Testis (tissue), 3 donors: ENCODE measurements around the gene HTR7. TPM values are rescaled to one million over a fixed set of nuclear protein-coding genes. Genes with fewer than 3 reads are reported as not detected.

Experiments used
- DNase-seq: peaks from one replicate; pipeline ENCODE4 v3.0.0-alpha.2; 2019
- H3K27ac ChIP-seq, 2 donors: fragments of 200-600 bp; sonication (generic); one replicate each; pipeline ENCODE4 v1.5.1; 2019
- H3K27me3 ChIP-seq: fragments of 200-600 bp; sonication (generic); one replicate; pipeline ENCODE4 v1.5.1; 2019
- H3K36me3 ChIP-seq: fragments of 200-600 bp; sonication (generic); one replicate; pipeline ENCODE4 v1.5.1; 2017; ENCODE audit warnings: low read depth; ENCODE audit errors: missing control alignments
- H3K4me1 ChIP-seq: fragments of 200-600 bp; sonication (generic); one replicate; pipeline ENCODE4 v1.5.1; 2019
- H3K4me3 ChIP-seq, 2 donors: fragments of 200-600 bp; sonication (generic); one replicate each; pipeline ENCODE4 v1.5.1; 2017 to 2019
- H3K9me3 ChIP-seq: fragments of 200-600 bp; sonication (generic); one replicate; pipeline ENCODE4 v1.5.1; 2017
- POLR2A ChIP-seq: fragments of 450-650 bp; IDR thresholded peaks from one replicate; pipeline ENCODE4 v1.6.1; 2017; ENCODE audit warnings: antibody characterized with exemption, mild to moderate bottlenecking, moderate library complexity
- WGBS, 2 donors: methylation state at CpG; one replicate each; pipeline ENCODE4 v1.1.5; 2018; 5-methylcytosine and 5-hydroxymethylcytosine counted together
- intact Hi-C: fragments of 100-400 bp; cut with DNase I; formaldehyde crosslinking; loops from one replicate; pipeline ENCODE4 v1.15.1; 2023; ENCODE audit warnings: low total_unique reads
- polyA plus RNA-seq: library from polyadenylated mRNA; stranded (reverse); fragments of 350-450 nt; fragmentation: Illumina TruSeq; extraction: RNeasy Lipid Tissue Mini Kit (QIAGEN cat#74804); gene quantifications from one replicate; pipeline ENCODE4 v1.2.3, GENCODE V29; 2014; ENCODE audit warnings: low read depth, low replicate concordance; ENCODE audit not compliant: insufficient read depth
- small RNA-seq, 2 donors: library from RNA; depleted of rRNA; stranded (forward); fragments of <200 nt; gene quantifications; one replicate each; pipeline ENCODE3, GENCODE V24; 2016
- total RNA-seq, 2 donors: library from RNA; depleted of rRNA; stranded (reverse); fragments of >200 nt; gene quantifications; one replicate each; pipeline ENCODE4 v1.2.3, GENCODE V29; 2016
- TF ChIP-seq, protein P1 (sequence below), 3 experiments: fragments of 450-650 bp in 2 of 3; fragments of 200-600 bp in 1 of 3; sonication (generic) in 1 of 3; IDR thresholded peaks; one replicate each; pipeline ENCODE4 v1.5.1; 2016 to 2019; ENCODE audit warnings: antibody characterized with exemption in 3 of 3, mild to moderate bottlenecking in 2 of 3, moderate library complexity in 1 of 3

HTR7 gene
- total and polyA plus RNA-seq, 3 donors from 2014 or later = 8.3 to 26.2 (median 9.4) TPM

DNA sequence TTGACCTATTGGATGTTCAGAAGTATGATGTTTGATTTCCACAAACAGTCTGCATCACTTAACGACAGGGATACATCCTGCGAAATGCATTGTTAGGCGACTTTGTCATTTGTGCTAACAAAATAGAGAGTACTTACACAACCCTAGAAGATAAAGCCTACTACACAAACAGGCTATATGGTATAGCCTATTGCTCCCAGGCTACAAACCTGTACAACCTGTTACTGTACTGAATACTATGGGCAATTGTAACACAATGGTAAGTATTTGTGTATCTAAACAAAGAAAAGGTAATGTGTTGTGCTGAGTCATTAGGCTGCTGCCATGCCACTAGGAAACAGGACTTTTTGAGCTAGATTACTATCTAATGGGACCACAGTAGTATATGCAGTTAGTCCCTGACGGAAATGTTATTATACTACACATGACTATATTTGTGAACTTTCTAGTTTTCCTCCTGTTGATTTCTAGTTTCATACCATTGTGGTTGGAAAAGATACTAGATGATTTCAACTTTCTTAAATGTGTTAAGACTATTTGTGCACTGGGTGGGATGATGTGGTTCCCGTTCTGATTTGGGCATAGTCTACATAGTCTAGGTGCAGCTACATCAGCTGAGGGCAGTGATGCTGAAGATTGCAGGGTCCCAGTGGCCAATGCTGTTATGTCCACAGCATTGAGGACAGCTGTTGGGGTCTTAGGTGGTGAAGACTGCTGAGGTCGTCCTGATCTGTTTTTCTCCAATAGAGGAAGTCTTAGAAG is 161.7 kb downstream of the HTR7 start:
- Histone ChIP-seq H3K4me3 (no peak overlapping the region), H3K4me1 (no peaks in the 10 kb centered on the region), H3K9me3 (no peaks in the 10 kb centered on the region), H3K27ac (no peak overlapping the region), H3K27me3 (no peaks in the 10 kb centered on the region), H3K36me3 (no peaks in the 10 kb centered on the region)
- intact Hi-C loops = no loop called here
- 75 to 78% methylated on average over 6 of the region's 6 CpGs for WGBS, 2 donors
- DNase-seq = no peak
- TF ChIP-seq, protein P1, sequence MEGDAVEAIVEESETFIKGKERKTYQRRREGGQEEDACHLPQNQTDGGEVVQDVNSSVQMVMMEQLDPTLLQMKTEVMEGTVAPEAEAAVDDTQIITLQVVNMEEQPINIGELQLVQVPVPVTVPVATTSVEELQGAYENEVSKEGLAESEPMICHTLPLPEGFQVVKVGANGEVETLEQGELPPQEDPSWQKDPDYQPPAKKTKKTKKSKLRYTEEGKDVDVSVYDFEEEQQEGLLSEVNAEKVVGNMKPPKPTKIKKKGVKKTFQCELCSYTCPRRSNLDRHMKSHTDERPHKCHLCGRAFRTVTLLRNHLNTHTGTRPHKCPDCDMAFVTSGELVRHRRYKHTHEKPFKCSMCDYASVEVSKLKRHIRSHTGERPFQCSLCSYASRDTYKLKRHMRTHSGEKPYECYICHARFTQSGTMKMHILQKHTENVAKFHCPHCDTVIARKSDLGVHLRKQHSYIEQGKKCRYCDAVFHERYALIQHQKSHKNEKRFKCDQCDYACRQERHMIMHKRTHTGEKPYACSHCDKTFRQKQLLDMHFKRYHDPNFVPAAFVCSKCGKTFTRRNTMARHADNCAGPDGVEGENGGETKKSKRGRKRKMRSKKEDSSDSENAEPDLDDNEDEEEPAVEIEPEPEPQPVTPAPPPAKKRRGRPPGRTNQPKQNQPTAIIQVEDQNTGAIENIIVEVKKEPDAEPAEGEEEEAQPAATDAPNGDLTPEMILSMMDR (IDR thresholded peaks at IDR 0.05) = no peak
- no peak for TF ChIP-seq POLR2A

Small RNAs within 50 kb of the gene (small RNA-seq; reads per million reads assigned to genes)
- 0 reads per million in 2 donors for gene RF00019

Other genes starting within 250 kb of the HTR7 start
- gene RPP30, start 13.9 kb upstream of the HTR7 start, total RNA-seq = 10 to 100 TPM; 55.7 to 57.5 TPM
- 62.6 TPM for gene RPP30, start 13.9 kb upstream of the HTR7 start, polyA plus RNA-seq
- under 1 TPM in 1 of 2 donors, not detected in 1; 0.19 TPM for gene ANKRD1, start 63.0 kb upstream of the HTR7 start, total RNA-seq
- 2.1 TPM for gene ANKRD1, start 63.0 kb upstream of the HTR7 start, polyA plus RNA-seq